ENCODE results near the gene TNIP3. TPM values are rescaled to one million over a fixed set of nuclear protein-coding genes. Genes with fewer than 3 reads are reported as not detected.

Gene TNIP3
- total and polyA plus RNA-seq, 9 of the 15 experiments (the other 6 are each of a cell fraction or from before 2014, with no cell fraction given), result 0.14 TPM; not detected in 8

- no peaks in the 10 kb centered on the region for H3K4me1 ChIP-seq (replicated peaks in 1 of 2; ENCODE audit: control insufficient read depth in 2 of 2, insufficient read depth in 2 of 2, low read length in 2 of 2)
- TF ChIP-seq ELF4 (CRISPR knock-in tag; IDR thresholded peaks at IDR 0.05), result no peak
- H3K4me2 ChIP-seq (ENCODE audit: insufficient read depth, low read length), result no peak overlapping the region
- POLR2A ChIA-PET, result no interaction called here
- H3K9ac ChIP-seq (ENCODE audit: insufficient read depth in 1 of 2, low read depth in 2 of 2, low read length in 2 of 2), result no peak overlapping the region
- in situ Hi-C loops (cut with MboI), result no loop called here
- no peaks in the 10 kb centered on the region for H4K20me1 ChIP-seq (replicated peaks; ENCODE audit: control insufficient read depth, insufficient read depth, low read length)
- WGBS (ENCODE audit: insufficient coverage, low coverage, missing lambda C conversion rate), result 0% methylated on average over 4 of the region's 4 CpGs
- H2AFZ ChIP-seq (ENCODE audit: low read depth, low read length), result no peak overlapping the region
- no peak overlapping the region for H3K4me3 ChIP-seq
- FAIRE-seq (no peak), ATAC-seq (no peak), DNase-seq (ENCODE audit: extremely low read depth in 1 of 4, low spot score in 3 of 4) (no peak)
- no peaks in the 10 kb centered on the region for H3K79me2 ChIP-seq (ENCODE audit: control insufficient read depth, insufficient read depth, low read length)
- CTCF ChIA-PET (ENCODE audit: low intra/inter-chr PET ratio), result no interaction called here
- no peaks in the 10 kb centered on the region for H3K9me1 ChIP-seq (ENCODE audit: control insufficient read depth, insufficient read depth, low read length)
- intact Hi-C loops (cut with micrococcal nuclease), result no loop called here
- no peaks in the 10 kb centered on the region for H3K36me3 ChIP-seq (ENCODE audit: control insufficient read depth, insufficient read depth, low read length)
- H3K27ac ChIP-seq (ENCODE audit: extremely low read depth, low read depth, low read length), result no peak overlapping the region
- BruUV-seq (replicated peaks), result no TSS peak
- no peaks in the 10 kb centered on the region for H3K9me3 ChIP-seq (replicated peaks; ENCODE audit: control insufficient read depth, insufficient read depth, low read depth, low read length)
- no peaks in the 10 kb centered on the region for H3K27me3 ChIP-seq (ENCODE audit: control insufficient read depth in 2 of 2, insufficient read depth in 2 of 2, low read length in 2 of 2)
Measured at GRCh38 chr4:121148000-121148399, 16.1 kb downstream of the TNIP3 start.

- Histone ChIP-seq H3K9me3 (replicated peaks; ENCODE audit: control insufficient read depth, insufficient read depth, low read depth, low read length) (no peaks in the 10 kb centered on the region), H3K36me3 (ENCODE audit: control insufficient read depth, insufficient read depth, low read length) (no peaks in the 10 kb centered on the region), H3K9me1 (ENCODE audit: control insufficient read depth, insufficient read depth, low read length) (no peaks in the 10 kb centered on the region), H3K4me1 (replicated peaks in 1 of 2; ENCODE audit: control insufficient read depth in 2 of 2, insufficient read depth in 2 of 2, low read length in 2 of 2) (no peaks in the 10 kb centered on the region), H2AFZ (ENCODE audit: low read depth, low read length) (no peak overlapping the region), H3K27me3 (ENCODE audit: control insufficient read depth in 2 of 2, insufficient read depth in 2 of 2, low read length in 2 of 2) (no peaks in the 10 kb centered on the region), H3K4me3 (no peak overlapping the region), H3K27ac (ENCODE audit: extremely low read depth, low read depth, low read length) (no peak overlapping the region), H4K20me1 (replicated peaks; ENCODE audit: control insufficient read depth, insufficient read depth, low read length) (no peaks in the 10 kb centered on the region), H3K79me2 (ENCODE audit: control insufficient read depth, insufficient read depth, low read length) (no peaks in the 10 kb centered on the region), H3K4me2 (ENCODE audit: insufficient read depth, low read length) (no peak overlapping the region), H3K9ac (ENCODE audit: insufficient read depth in 1 of 2, low read depth in 2 of 2, low read length in 2 of 2) (no peak overlapping the region)
- no TSS peak for BruUV-seq (replicated peaks)
- no peak for TF ChIP-seq CAMTA2 (CRISPR knock-in tag; conservative IDR thresholded peaks at IDR 0.05)
- intact Hi-C loops (cut with micrococcal nuclease), result no loop called here
- FAIRE-seq, result no peak
- WGBS (ENCODE audit: insufficient coverage, low coverage, missing lambda C conversion rate), result 5% methylated on average over 1 of the region's 1 CpG
- in situ Hi-C loops (cut with MboI), result no loop called here
- CTCF ChIA-PET (ENCODE audit: low intra/inter-chr PET ratio), result no interaction called here
- no peak for ATAC-seq
- no peak for DNase-seq (ENCODE audit: extremely low read depth in 1 of 4, low spot score in 3 of 4)
- POLR2A ChIA-PET, result no interaction called here
Measured at GRCh38 chr4:121146530-121146929, 17.6 kb downstream of the TNIP3 start.

Measured in K562 (cell line).